Heart left ventricle (tissue), 16 donors: ENCODE data around the gene YWHAE. TPM values are rescaled to one million over a fixed set of nuclear protein-coding genes. Genes with fewer than 3 reads are reported as not detected.

Source experiments
- ATAC-seq, 4 donors: fragments of 200-7000 bp; cut with Tn5 transposase; one replicate each; pipeline ENCODE4 v1.9.1; 2020 to 2022; ENCODE audit warnings: moderate library complexity in 4 of 4, mild to moderate bottlenecking in 3 of 4, moderate number of reproducible peaks in 1 of 4
- DNase-seq, 5 donors: peaks; one replicate each; pipeline ENCODE4 v3.0.0-alpha.2; 2020
- H3K27ac ChIP-seq, 12 donors: fragments of 200-600 bp; sonication (generic) in 4 of 12; one replicate each; pipeline versions ENCODE4 v1.5.0 to v1.8.0; 2016 to 2022; ENCODE audit warnings: mild to moderate bottlenecking in 2 of 12
- H3K27me3 ChIP-seq, 9 donors: fragments of 200-600 bp; sonication (generic) in 2 of 9; one replicate each; pipeline versions ENCODE4 v1.5.1 to v1.8.0; 2016 to 2022; ENCODE audit warnings: mild to moderate bottlenecking in 3 of 9
- H3K36me3 ChIP-seq, 9 donors: fragments of 200-600 bp; sonication (generic) in 2 of 9; one replicate each; pipeline versions ENCODE4 v1.5.0 to v1.8.0; 2018 to 2022; ENCODE audit warnings: mild to moderate bottlenecking in 2 of 9
- H3K4me1 ChIP-seq, 12 donors: fragments of 200-600 bp; sonication (generic) in 4 of 12; one replicate each; pipeline versions ENCODE4 v1.5.0 to v1.8.0; 2016 to 2022; ENCODE audit warnings: mild to moderate bottlenecking in 3 of 12
- H3K4me3 ChIP-seq, 12 donors: fragments of 200-600 bp; sonication (generic) in 4 of 12; one replicate each; pipeline versions ENCODE4 v1.5.0 to v1.8.0; 2017 to 2022; ENCODE audit warnings: mild to moderate bottlenecking in 9 of 12, moderate library complexity in 4 of 12
- H3K9me3 ChIP-seq, 12 donors: fragments of 200-600 bp; sonication (generic) in 4 of 12; one replicate each; pipeline versions ENCODE4 v1.5.0 to v1.8.0; 2016 to 2022; ENCODE audit warnings: mild to moderate bottlenecking in 1 of 12
- POLR2A ChIP-seq, 2 donors: fragments of 450-650 bp; IDR thresholded peaks; one replicate each; pipeline ENCODE4 v1.6.1; 2017; ENCODE audit warnings: antibody characterized with exemption in 2 of 2, mild to moderate bottlenecking in 2 of 2, moderate library complexity in 2 of 2
- WGBS, 4 donors: extraction: QIAGEN DNeasy Blood & Tissue Kit in 2 of 4; methylation state at CpG; one replicate each; pipeline versions ENCODE4 v1.1.5 to v1.1.7; 2013 to 2018; 5-methylcytosine and 5-hydroxymethylcytosine counted together
- intact Hi-C, 10 donors: fragments of 100-400 bp; cut with DNase I; formaldehyde crosslinking; loops; one replicate each; pipeline versions ENCODE4 v1.11.1 to v1.14.2; 2022
- polyA plus RNA-seq, 2 donors: library from polyadenylated mRNA; stranded (reverse); fragments of 200-250 nt; gene quantifications; one replicate each; pipeline ENCODE4 v1.2.3, GENCODE V29; 2013
- total RNA-seq, 9 donors: library from RNA; depleted of rRNA in 2 of 9; stranded (reverse); fragments of >200 nt in 2 of 9; fragmentation: NEBNext Ultra II Directional in 3 of 9; extraction: Animal tissue kit (Norgen Biotek cat#: 25700) in 3 of 9; gene quantifications; one replicate each; pipeline versions ENCODE4 v1.1.0 to v1.2.4, GENCODE V29; 2016 to 2023
- TF ChIP-seq, protein P1 (sequence below), 12 donors: fragments of 200-600 bp; sonication (generic) in 4 of 12; IDR thresholded peaks; one replicate each; pipeline versions ENCODE4 v1.5.0 to v1.8.0; 2018 to 2022; ENCODE audit warnings: antibody characterized with exemption in 12 of 12, mild to moderate bottlenecking in 5 of 12
- donor health status: ischemic (EF 13 %, LVEDD 7.1; RV severe dilation, severe dysfunction).
- donor health status: healthy with polysubstance abuse.
- donor health status: DM: no; HTN: yes; CAD: no.
- donor health status: DM: no; HTN: no; CAD: no.
- donor health status: ischemic (EF 25% LVEDD 6.9; RV normal size, moderate dysfunction).
- donor health status: ischemic (EF 25% LVEDD 5.7; RV mildly dilated, moderate dysfunction).
- donor health status: healthy.
- donor health status: DM: yes; HTN: yes; CAD: no.
- donor health status: ischemic (EF 35%, LVEDD 5.7; RV mildly dilated, moderate dysfunction).
- donor health status: nonischemic (EF 11% LVEDD 7.7; RV severe dilation, severe dysfunction).
- donor health status: DM: yes; HTN: yes; CAD: no.
- donor health status: PGD.
- donor health status: ischemic (EF 29% LVEDD 5.4; RV normal size, mild dysfunction).
- donor health status: nonischemic (EF 23%, LVEDD 6.1; RV moderate dilation, normal function).

YWHAE gene
- total and polyA plus RNA-seq, 11 donors, result 401 to 1,150 (median 618) TPM

DNA sequence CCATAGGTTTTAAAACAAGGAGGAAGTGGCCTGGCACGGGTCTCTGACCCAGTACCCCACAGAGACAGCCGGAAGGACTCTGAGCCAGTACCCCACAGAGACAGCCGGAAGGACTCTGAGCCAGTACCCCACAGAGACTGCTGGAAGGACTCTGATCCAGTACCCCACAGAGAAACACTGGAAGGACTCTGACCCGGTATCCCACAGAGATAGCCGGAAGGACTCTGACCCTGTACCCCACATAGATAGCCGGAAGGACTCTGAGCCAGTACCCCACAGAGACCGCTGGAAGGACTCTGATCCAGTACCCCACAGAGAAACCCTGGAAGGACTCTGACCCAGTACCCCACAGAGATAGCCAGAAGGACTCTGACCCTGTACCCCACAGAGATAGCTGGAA lies 71.6 kb downstream of the YWHAE start:
- WGBS, 4 donors, result 59 to 72% (median 66%) methylated on average over 6 to 7 of the region's 7 CpGs
- Histone ChIP-seq H3K27me3 (no peaks in the 10 kb centered on the region), H3K4me1 (peaks cover 0 to 17% (median 7%) of the 10 kb centered on the region in 12 donors), H3K9me3 (no peaks in the 10 kb centered on the region), H3K27ac (no peak overlapping the region), H3K4me3 (no peak overlapping the region), H3K36me3 (no peaks in the 10 kb centered on the region)
- ATAC-seq (no peak), DNase-seq (no peak)
- intact Hi-C loops, result loop anchor here in 1 of 10 donors (10.0 kb wide), 1 partner anchor 204 kb away; no protein-coding TSS in a partner anchor
- TF ChIP-seq POLR2A (IDR thresholded peaks at IDR 0.05), result no peak
- TF ChIP-seq, protein P1, sequence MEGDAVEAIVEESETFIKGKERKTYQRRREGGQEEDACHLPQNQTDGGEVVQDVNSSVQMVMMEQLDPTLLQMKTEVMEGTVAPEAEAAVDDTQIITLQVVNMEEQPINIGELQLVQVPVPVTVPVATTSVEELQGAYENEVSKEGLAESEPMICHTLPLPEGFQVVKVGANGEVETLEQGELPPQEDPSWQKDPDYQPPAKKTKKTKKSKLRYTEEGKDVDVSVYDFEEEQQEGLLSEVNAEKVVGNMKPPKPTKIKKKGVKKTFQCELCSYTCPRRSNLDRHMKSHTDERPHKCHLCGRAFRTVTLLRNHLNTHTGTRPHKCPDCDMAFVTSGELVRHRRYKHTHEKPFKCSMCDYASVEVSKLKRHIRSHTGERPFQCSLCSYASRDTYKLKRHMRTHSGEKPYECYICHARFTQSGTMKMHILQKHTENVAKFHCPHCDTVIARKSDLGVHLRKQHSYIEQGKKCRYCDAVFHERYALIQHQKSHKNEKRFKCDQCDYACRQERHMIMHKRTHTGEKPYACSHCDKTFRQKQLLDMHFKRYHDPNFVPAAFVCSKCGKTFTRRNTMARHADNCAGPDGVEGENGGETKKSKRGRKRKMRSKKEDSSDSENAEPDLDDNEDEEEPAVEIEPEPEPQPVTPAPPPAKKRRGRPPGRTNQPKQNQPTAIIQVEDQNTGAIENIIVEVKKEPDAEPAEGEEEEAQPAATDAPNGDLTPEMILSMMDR (IDR thresholded peaks at IDR 0.05), result no peak

DNA sequence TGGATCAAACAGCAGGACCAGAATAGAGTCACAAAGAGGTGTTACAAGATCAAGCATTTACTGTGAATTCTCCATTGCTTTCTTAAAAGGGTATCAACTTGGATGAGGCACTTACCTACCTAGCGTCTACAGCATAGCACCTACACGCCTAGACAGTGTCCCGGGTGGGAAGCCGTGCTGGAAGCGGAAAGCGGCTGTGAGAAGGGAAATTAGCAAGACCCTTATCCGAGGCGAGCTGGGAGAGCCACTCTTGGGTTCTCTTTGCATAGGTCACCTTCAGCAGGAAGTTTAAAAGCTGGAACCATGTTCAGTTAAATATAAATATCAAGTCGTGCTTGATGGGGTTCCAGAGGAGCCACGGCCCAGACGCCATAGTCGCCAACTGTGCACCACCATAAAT lies 74.3 kb downstream of the YWHAE start:
- Histone ChIP-seq H3K36me3 (no peaks in the 10 kb centered on the region), H3K27me3 (no peaks in the 10 kb centered on the region), H3K9me3 (no peaks in the 10 kb centered on the region), H3K4me3 (no peak overlapping the region), H3K27ac (no peak overlapping the region), H3K4me1 (no peaks in the 10 kb centered on the region)
- DNase-seq (no peak), ATAC-seq (no peak)
- intact Hi-C loops, result loop anchor here in 1 of 10 donors (10.0 kb wide), 1 partner anchor 201 kb away; no protein-coding TSS in a partner anchor
- TF ChIP-seq POLR2A (IDR thresholded peaks at IDR 0.05), result no peak
- TF ChIP-seq, protein P1 (IDR thresholded peaks at IDR 0.05), result no peak
- WGBS, 4 donors, result 77 to 83% (median 81%) methylated on average over 12 of the region's 12 CpGs

DNA sequence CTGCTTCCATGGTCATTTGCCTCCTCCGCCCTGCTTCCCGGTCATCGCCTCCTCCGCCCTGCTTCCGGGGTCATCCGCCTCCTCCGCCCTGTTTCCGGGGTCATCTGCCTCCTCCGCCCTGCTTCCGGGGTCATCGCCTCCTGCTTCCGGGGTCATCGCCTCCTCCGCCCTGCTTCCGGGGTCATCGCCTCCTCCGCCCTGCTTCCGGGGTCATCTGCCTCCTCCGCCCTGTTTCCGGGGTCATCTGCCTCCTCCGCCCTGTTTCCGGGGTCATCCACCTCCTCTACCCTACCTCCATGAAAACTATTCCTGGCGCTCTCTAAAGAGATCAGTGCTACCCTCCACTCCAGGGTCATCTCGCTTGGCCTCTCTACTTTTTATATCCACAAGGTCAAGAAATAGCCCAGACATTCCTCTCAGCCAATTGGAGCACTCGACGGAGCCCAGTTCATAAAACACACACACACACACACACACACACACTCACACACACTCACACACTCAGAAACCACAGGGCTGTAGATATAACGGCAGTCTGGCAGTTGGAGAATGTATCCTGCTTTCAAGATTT lies 75.7 kb downstream of the YWHAE start:
- H3K36me3 ChIP-seq, result no peaks in the 10 kb centered on the region
- ATAC-seq (peak in 2 of 4 donors; percentile 12 to 33), DNase-seq (no peak)
- H3K4me3 ChIP-seq, result no peak overlapping the region
- no peak overlapping the region for H3K27ac ChIP-seq
- TF ChIP-seq, protein P1 (IDR thresholded peaks at IDR 0.05), result no peak
- no peak for TF ChIP-seq POLR2A (IDR thresholded peaks at IDR 0.05)
- intact Hi-C loops, result loop anchor here in 1 of 10 donors (10.0 kb wide), 1 partner anchor 199 kb away; no protein-coding TSS in a partner anchor
- H3K4me1 ChIP-seq, result no peaks in the 10 kb centered on the region
- no peaks in the 10 kb centered on the region for H3K27me3 ChIP-seq
- H3K9me3 ChIP-seq, result no peaks in the 10 kb centered on the region
- 65 to 76% (median 75%) methylated on average over 27 of the region's 27 CpGs for WGBS, 4 donors

DNA sequence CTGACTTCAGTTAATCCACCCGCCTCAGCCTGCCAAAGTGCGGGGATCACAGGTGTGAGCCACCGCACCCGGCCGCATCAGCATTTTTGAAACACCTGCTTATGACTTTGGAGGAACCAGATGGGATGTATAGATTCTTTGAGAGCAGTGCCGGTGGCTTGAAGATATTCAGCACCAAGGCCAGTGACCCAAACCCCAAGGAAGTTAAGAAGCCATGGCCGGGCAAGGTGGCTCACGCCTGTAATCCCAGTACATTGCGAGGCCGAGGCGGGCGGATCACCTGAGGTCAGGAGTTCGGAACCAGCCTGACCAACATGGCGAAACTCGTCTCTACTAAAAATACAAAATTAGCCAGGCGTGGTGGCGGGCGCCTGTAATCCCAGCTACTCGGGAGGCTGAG lies 76.7 kb downstream of the YWHAE start:
- Histone ChIP-seq H3K36me3 (no peaks in the 10 kb centered on the region), H3K9me3 (no peaks in the 10 kb centered on the region), H3K27ac (no peak overlapping the region), H3K27me3 (no peaks in the 10 kb centered on the region), H3K4me1 (peaks cover 0 to 8% (median 0%) of the 10 kb centered on the region in 12 donors), H3K4me3 (no peak overlapping the region)
- TF ChIP-seq POLR2A (IDR thresholded peaks at IDR 0.05), result no peak
- TF ChIP-seq, protein P1 (IDR thresholded peaks at IDR 0.05), result no peak
- intact Hi-C loops, result loop anchor here in 1 of 10 donors (10.0 kb wide), 1 partner anchor 199 kb away; no protein-coding TSS in a partner anchor
- no peak for DNase-seq
- ATAC-seq, result no peak
- 76 to 84% (median 80%) methylated on average over 19 of the region's 19 CpGs for WGBS, 4 donors
